ENCODE results near the gene ROBO2.

Gene ROBO2

DNA sequence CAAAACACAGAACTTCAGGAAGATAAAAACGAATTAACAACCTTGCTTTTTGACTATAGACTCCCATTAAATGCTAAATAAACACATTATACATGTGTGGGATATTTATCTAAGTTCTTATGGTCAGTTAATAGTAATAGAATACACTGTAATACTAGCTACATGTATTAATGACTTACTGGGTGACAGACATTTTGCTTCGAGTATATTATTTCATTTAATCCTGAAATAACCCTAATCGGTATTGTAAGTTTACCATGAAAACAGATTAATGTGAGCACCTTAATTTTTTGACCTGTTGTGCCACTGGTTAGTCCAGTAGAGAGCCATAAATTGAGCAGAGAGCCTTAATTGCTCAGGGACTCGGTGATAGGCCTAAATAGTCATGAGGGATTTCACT is 151.1 kb downstream of the ROBO2 start:
- no peak for DNase-seq

DNA sequence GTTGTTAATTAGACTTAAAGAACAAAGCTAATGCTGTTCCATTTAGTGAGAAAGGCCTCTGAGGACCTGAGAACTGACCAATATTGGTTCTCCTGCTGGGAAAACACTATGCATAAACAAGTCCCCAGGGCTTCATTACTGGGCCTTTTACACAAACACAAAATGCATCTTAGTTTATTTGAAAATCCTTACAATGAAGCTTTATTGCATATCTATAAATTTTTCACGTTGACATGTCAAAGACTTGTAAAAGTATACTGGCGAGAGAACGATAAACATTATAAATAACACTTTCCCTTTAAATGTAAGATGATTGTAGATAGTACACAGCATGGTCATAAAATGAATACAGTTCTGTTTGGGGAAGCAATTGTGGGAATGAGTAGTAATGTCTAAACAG is 151.7 kb downstream of the ROBO2 start:
- no peak for DNase-seq

DNA sequence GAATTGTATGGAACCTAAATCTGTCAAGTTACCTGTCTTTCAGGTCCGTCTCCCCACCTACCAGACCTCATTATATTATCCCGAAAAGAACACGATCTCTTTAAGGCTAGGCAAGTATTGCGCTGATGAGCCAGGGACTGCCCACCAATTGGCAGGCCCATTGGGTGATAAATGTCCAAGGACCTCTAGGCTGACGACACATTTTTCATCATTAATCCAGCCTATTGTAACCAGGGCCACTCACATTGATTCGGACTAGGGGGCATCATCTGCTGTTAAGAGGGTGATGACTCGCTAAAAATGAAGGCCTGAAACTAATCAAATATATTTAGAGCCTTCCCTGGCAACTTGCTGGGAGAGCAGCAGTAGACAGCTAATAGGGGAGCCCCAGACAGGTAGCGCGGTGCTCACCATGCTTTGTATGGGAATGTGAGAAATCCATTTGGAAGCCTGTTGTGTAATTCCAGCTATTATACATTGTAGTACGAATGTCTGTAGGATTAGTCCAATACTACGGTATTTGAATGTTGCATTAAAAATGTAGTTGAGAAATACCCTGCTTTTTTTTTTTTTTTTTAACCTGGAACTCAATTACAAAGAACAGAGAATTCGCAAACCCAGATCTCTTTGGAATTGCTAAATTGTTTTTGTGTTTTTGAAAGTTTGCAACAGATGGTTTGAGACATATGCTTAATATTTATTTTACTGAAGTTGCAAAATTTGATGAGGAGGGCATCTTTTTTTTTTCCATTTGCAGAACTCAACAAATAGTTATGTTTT is 156.1 kb downstream of the ROBO2 start:
- DNase-seq, result no peak

- DNase-seq, result no peak
Measured at GRCh38 chr3:77197408-77197807, 157.5 kb downstream of the ROBO2 start.

GRCh38 chr3:77203851-77204250 is 164.0 kb downstream of the ROBO2 start:
- no peak for DNase-seq

DNA sequence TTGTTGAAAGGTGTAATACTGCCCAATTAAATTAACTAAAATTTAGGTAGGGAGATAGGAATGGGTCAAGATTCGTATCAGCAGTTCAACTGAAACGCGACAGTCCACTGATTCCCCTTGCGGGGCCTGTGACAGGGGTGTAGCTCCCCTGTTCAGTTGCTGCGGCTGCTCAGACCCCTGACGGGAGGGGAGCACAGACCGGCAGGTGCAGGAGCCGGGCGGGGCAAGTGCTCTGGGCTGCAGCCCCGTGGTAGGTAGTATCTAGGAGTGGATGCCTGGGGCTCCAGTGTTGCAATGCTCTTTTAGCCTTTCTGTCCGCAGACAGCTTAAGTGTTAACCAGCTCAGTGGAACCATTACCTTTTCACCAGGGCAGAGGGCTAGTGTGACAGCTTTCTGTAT is 164.9 kb downstream of the ROBO2 start:
- DNase-seq, result no peak

GRCh38 chr3:77207753-77208152 is 167.9 kb downstream of the ROBO2 start:
- DNase-seq, result no peak

- no peak for DNase-seq
Measured at GRCh38 chr3:77222701-77223100, 182.8 kb downstream of the ROBO2 start.

DNA sequence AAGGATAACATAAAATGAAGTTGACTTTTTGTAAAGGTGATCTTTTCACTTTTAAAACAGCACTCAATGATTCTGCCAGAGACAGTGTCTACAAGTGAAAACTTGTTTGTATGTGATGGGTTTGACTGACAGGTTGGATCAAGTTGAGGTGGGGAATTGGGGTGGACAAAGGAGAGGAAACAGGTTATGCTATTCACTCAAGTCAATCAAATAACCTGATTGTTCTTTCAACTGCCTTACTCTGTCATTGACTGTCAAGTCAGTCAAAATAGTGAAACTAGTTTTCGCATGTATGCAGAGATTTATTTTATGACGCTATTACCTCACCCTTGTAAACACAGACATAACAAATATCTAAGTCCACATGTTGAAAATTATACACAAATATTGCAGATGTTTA is 187.7 kb downstream of the ROBO2 start:
- DNase-seq, result no peak

DNA sequence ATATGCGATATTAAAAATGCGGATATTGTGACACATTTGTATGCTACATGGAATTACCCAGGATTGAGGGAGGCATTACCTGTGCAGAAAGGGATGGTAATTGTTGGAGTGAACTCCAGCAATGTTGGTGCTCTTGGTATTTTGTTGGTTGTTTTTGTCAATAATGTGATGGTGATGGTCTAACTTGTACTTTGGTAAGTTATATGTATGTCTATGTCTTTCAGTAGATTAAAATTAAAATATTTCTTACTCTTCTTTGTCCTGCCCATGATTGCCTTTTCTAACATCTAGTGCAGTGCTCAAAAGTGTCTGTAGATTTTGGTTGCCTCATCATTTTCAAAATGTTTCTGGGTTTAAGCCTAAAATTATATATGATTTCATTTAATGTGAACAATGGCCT is 192.7 kb downstream of the ROBO2 start:
- no peak for DNase-seq

DNA sequence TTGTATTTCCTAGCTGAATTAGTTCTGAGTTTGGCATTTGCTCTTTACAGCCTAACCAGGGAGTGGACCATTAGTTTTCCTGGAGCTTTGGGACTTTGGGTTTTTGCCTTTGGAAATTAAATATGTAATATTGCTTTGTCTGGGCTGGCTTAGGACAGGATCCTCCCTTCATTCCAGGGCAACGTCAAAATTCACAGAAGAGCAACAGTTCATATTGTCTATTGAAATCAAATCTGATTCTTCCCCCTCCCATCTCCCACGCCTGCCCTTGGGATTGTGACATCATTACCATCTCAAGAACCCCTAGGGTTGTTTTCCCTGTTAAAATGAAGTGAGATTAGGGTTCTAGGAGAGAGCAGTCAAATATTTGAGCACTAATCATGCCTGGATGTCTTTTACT is 194.1 kb downstream of the ROBO2 start:
- no peak for DNase-seq

- DNase-seq, result no peak
Measured at GRCh38 chr3:77236118-77236517, 196.2 kb downstream of the ROBO2 start.

GRCh38 chr3:77240072-77240650 is 200.3 kb downstream of the ROBO2 start:
- no peak for DNase-seq

DNA sequence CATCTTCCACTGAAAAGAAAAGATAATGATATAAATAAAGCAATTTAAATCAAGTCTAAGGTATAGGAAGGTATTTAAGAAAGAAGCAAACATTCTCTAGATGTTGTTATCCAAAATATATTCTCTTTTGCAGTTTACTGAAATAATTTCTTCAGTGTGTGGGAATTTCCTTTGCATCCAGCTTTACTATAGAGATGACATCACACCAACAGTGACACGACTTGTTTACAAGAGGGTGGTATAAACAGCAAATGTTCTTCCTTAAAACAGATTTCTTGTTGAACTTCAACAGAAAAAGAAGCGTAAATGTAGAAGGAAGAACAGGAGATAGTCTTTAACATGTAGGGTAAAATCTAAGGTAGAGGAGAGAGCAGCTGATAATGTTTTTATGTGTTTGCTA is 202.5 kb downstream of the ROBO2 start:
- DNase-seq, result no peak

DNA sequence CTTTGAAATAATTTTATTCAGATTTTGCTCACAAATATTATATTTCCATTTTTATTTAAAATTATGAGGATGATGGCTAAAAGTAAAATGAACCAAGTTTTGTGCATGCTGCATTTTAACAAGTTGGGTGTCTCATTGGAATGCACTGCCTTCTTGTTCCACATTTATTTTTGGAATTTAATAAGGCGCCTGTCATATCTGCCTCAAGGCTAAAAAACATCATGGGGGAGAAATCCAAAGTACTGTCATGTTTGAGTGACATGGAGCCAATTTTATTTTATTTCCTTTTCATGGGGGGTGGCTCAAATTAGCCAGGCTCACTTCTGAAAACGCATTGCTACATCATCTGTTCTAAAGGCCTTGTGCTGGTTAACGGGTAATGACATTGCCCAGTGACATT is 205.1 kb downstream of the ROBO2 start:
- no peak for DNase-seq

DNA sequence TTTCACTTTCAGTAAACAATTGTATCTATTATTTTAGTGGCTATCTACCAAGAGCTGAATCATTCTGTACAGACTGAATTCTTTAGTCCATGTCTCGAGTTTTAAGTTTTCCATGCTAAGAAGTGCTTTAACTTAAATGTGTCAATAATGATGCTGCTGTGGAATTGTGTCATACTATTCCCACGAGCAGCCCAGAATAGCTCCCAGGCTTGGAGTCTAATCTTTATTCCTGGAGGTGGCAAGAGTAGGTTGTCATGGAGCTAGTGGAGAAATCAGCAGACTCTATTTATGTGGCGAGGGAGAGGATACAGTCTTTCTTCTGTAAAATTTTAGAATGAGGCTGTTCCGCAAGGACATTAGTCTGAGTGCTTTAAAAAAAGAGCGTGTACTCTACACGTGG is 207.2 kb downstream of the ROBO2 start:
- DNase-seq, result no peak

GRCh38 chr3:77247817-77248216 is 207.9 kb downstream of the ROBO2 start:
- no peak for DNase-seq

DNA sequence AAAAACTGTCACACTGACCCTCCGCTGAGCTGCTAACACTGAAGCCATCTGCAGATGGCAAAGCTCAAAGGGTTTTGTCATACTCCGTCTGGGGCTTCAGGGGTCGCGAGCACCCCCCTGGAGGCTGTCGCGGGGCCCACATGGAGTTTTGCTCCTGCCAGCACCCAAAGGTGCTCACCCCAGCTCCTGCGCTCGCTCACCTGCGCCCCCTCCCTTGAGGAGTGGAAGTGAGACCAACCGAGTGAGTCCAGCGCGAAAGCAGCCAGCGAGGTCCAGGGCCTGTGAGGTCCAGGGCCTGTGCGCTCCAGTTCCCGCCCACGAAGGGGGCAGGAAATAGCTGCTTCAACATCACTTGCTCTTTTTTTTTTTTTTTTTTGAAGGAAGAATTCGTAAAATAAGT is 208.5 kb downstream of the ROBO2 start:
- no peak for DNase-seq

- no peak for DNase-seq
Measured at GRCh38 chr3:77251136-77251535, 211.2 kb downstream of the ROBO2 start.

- peak; percentile 37 for DNase-seq
Measured at GRCh38 chr3:77254967-77255831, 215.3 kb downstream of the ROBO2 start.

GRCh38 chr3:77256584-77257503 is 216.9 kb downstream of the ROBO2 start:
- peak; percentile 79 for DNase-seq

DNA sequence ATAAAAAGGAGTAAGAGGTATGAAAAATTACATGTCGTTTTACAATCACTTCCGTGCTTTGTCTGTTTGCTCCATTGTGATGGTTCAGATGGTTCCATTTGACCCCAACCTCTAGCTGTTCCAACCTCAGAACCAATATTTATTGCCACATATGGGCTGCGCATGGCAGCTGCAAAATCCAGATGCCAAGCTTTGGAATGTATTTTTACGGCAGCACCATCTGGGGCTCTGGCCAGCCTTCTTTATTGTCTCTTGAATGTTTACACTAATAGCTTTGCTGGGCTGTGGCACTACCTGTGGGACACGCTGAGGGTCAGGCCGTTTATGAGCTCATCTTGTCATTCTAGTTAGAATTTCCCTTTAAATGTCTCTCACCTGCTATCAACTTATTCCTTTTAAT is 219.8 kb downstream of the ROBO2 start:
- DNase-seq, result no peak

DNA sequence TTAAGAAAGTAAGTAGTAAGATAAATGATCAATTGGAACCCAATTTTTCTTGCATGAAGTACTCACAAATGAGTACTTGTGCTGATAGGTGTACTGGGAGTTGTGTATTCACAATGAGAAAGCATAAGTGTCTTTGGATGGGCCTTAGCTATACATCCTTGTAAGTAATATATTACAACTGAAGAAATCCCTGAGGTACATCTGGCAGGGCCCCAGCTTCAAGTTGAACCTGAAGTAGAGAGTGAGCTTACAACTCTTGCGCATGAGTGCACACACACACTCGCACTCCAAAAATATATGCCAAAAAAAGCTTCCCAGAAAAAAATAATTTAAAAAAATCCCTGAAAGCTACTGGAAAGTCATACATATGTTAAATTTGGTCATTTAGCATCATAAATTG is 222.5 kb downstream of the ROBO2 start:
- DNase-seq, result no peak

Measured in NCI-H2107 (cell line).